ENCODE data around the gene BRWD1.
A peak's percentile ranks its signal among the peaks of the same experiment; 100 is the strongest.

The BRWD1 gene

GRCh38 chr21:39348355-39349210 is 35.2 kb upstream of the BRWD1 start, which contains the start of gene HMGN1:
HMGN1 (minus strand) TSS chr21:39349088; CDS start chr21:39348917, 171 bp downstream.
- DNase-seq (ENCODE audit: low read depth): peak; percentile 93
- no peak for TF ChIP-seq CTCF (conservative IDR thresholded peaks at IDR 0.05; ENCODE audit: low read depth, low read length)
- H3K4me3 ChIP-seq (ENCODE audit: low read depth, low read length): peak within 1 kb of the TSS; percentile 88

- H3K4me3 ChIP-seq (ENCODE audit: low read depth, low read length): peak overlapping the region; percentile 88
- no peak for DNase-seq (ENCODE audit: low read depth)
- TF ChIP-seq CTCF (conservative IDR thresholded peaks at IDR 0.05; ENCODE audit: low read depth, low read length): no peak
Observed at GRCh38 chr21:39348040-39348354, 34.6 kb upstream of the BRWD1 start.

GRCh38 chr21:39347537-39347936 is 34.1 kb upstream of the BRWD1 start:
- no peak for DNase-seq (ENCODE audit: low read depth)
- H3K4me3 ChIP-seq (ENCODE audit: low read depth, low read length): peak overlapping the region; percentile 88
- TF ChIP-seq CTCF (conservative IDR thresholded peaks at IDR 0.05; ENCODE audit: low read depth, low read length): no peak

- DNase-seq (ENCODE audit: low read depth): no peak
- peak overlapping the region; percentile 88 for H3K4me3 ChIP-seq (ENCODE audit: low read depth, low read length)
Observed at GRCh38 chr21:39346671-39347331, 33.4 kb upstream of the BRWD1 start.

GRCh38 chr21:39346206-39346605 is 32.8 kb upstream of the BRWD1 start:
- H3K4me3 ChIP-seq (ENCODE audit: low read depth, low read length): peak overlapping the region; percentile 88
- DNase-seq (ENCODE audit: low read depth): no peak
- TF ChIP-seq CTCF (conservative IDR thresholded peaks at IDR 0.05; ENCODE audit: low read depth, low read length): no peak

More at GRCh38 chr21:39346671-39347331, 33.4 kb upstream of the BRWD1 start:
- no peak for TF ChIP-seq CTCF (conservative IDR thresholded peaks at IDR 0.05; ENCODE audit: low read depth, low read length)

- H3K4me3 ChIP-seq (ENCODE audit: low read depth, low read length): no peak overlapping the region
- no peak for TF ChIP-seq CTCF (conservative IDR thresholded peaks at IDR 0.05; ENCODE audit: low read depth, low read length)
Observed at GRCh38 chr21:39345440-39345839, 32.0 kb upstream of the BRWD1 start.

More at GRCh38 chr21:39345440-39345839, 32.0 kb upstream of the BRWD1 start:
- no peak for DNase-seq (ENCODE audit: low read depth)

All from choroid plexus epithelial cell (primary cell).